VCaP (cell line): ENCODE results near the gene NKAPL.

ENCODE experiments used
- H3K27ac ChIP-seq: fragments of 450-650 bp; 2 replicates; pipeline ENCODE4 v1.5.1; 2017
- TF ChIP-seq, protein P1 (sequence below): fragments of 450-650 bp; conservative IDR thresholded peaks from 2 replicates; pipeline ENCODE4 v1.5.1; 2017; ENCODE audit warnings: mild to moderate bottlenecking, moderate library complexity

Gene NKAPL

DNA sequence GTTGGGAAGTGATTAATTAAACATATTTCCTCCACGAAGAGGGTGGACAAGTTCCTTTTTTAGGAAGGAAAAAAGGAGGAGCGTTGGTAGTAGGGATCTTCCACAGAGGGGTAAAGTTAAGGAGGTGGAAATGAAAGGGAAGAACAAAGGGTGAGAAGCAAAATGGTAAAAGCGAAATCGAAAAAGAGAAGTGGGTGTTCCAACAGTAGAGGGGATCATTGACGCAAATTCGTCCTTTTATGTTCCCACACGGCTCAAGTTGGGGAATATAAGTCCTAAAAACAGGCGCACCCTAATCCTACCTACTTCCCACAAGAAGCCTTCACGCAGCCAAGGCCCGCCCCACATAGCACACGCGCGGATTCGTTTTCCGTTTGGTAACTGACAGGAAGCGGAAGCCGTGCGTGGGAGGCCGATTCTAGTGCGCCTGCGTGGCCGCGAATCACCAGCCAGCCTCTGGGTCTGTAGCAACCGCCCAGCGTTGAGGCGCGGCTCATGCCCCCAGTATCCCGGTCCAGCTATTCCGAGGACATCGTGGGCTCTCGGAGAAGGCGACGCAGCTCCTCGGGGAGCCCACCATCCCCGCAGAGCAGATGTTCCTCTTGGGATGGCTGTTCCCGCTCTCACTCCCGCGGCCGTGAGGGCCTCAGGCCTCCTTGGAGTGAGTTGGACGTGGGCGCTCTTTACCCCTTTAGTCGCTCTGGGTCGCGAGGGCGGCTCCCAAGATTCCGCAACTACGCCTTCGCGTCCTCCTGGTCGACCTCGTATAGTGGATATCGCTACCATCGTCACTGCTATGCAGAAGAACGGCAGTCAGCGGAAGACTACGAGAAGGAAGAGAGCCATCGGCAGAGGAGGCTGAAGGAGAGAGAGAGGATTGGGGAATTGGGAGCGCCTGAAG is at the start of gene NKAPL:
Gene NKAPL (plus strand): TSS at position 421 of the 901 bp plus-strand sequence. CDS start 75 bp downstream, at position 496.
- no peak within 1 kb of the TSS for H3K27ac ChIP-seq
- TF ChIP-seq, protein P1, sequence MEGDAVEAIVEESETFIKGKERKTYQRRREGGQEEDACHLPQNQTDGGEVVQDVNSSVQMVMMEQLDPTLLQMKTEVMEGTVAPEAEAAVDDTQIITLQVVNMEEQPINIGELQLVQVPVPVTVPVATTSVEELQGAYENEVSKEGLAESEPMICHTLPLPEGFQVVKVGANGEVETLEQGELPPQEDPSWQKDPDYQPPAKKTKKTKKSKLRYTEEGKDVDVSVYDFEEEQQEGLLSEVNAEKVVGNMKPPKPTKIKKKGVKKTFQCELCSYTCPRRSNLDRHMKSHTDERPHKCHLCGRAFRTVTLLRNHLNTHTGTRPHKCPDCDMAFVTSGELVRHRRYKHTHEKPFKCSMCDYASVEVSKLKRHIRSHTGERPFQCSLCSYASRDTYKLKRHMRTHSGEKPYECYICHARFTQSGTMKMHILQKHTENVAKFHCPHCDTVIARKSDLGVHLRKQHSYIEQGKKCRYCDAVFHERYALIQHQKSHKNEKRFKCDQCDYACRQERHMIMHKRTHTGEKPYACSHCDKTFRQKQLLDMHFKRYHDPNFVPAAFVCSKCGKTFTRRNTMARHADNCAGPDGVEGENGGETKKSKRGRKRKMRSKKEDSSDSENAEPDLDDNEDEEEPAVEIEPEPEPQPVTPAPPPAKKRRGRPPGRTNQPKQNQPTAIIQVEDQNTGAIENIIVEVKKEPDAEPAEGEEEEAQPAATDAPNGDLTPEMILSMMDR: no peak

DNA sequence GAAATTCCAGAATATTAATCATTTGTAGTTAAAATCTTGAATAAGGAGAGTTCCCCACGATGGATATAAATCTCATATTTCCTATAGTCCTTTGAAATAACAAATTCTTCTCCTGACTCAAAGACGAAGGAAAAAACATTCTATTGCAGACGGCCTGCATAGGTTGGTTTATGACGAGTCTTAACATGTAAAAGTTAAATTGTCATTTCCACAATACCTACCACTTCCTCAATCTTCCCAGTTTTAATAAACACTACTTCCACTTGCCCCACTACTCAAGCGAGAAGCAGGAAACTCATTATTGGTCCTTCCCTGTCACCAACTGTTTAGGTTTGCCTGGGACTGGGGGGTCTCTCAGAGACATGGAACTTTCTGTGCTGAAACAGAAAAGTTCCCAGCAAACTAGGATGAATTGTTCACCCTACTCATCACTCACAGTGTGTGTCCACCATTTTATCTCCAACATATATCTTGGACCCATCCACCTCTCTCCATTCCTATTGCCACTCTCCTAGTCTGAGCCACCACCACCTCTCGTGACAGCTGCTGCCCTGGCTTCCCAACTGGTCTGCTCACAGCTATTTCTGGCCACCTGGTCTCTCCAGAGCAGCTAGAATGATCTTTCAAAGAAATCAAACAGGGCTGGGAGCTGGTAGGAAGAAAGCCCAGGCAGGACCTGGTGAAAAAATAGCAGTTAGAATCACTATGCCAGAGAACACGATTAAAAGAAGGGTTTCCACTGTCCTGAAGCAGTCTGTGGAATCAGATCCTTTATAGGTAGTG is 49.2 kb upstream of the NKAPL start:
- TF ChIP-seq, protein P1: no peak
- H3K27ac ChIP-seq: no peak overlapping the region

DNA sequence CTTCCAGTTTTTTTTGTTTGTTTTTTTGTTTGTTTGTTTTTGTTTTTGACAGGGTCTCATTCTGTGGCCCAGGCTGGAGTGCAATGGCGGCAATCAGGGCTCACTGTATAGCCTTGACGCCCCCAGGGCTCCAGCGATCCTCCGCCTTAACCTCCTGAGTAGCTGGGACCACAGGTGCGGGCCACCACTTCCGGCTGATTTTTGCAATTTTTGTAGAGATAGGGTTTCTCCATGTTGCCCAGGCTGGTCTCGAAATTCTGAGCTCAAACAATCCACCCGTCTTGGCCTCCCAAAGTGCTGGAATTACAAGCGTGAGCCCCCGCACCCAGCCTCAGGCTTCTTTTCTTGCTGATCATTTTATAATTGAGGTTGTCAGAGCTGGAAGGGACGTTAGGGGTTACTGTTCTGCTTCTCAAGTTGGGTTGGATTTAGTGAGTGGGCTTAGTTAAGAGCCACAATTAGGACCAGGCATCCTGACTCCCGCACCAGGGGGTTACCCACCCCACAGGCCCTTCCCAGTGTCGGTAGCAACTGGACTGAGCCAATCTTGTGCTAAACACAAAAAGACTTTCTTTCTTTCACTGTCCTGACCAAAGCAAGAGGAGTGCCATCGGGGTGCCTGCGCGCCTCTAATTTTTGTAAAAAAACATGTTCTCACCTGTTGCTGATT is 47.1 kb upstream of the NKAPL start:
- TF ChIP-seq, protein P1: no peak
- H3K27ac ChIP-seq: peak overlapping the region; percentile 58

DNA sequence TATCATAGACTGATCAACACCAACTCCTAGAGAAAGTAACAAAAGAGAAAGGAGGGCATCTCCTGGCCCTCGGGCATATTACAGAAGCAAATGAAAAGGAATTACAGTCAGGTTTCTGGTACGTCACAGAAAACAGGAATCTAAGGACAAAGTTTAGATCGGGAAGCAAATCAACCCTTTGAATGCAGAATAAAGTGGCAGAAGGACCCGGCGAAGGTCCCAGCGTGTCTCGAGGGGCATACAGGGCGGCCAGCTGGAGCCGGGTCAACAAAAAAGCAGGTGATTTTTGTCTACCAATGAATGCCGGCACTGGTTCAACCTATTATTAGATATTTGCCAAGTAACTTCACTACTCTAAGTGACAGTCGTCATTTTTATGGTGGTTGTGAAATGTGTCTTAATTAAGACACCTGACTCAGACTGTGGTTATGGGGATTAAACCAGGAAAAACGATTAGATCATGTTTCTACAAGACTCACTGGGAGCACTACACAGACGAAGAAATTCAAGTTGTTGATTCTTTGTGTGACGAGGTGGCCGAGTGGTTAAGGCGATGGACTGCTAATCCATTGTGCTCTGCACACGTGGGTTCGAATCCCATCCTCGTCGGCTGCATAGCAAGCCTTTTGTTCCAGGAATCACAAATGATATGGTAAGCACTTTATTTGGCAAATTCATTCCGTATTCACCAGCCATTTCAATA is 46.4 kb upstream of the NKAPL start:
- peak overlapping the region; percentile 58 for H3K27ac ChIP-seq

DNA sequence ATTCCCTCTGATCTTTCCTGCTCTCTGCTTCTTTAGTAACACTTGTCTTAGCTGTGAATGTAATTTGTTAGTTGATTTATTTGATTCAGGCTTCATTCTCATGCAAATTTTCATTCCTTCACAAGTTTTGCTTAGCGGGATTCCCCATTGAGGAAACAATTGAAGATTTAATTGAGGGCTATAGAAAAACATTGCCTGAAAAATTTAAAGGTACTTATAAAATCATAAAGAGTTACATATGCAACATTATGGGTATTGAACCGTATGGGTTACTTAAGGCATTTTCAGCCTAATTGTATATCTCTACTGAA is 45.9 kb upstream of the NKAPL start:
- TF ChIP-seq, protein P1: no peak
- H3K27ac ChIP-seq: peak overlapping the region; percentile 58

More for the DNA sequence above, 46.4 kb upstream of the NKAPL start:
- TF ChIP-seq, protein P1: peak; percentile 70

DNA sequence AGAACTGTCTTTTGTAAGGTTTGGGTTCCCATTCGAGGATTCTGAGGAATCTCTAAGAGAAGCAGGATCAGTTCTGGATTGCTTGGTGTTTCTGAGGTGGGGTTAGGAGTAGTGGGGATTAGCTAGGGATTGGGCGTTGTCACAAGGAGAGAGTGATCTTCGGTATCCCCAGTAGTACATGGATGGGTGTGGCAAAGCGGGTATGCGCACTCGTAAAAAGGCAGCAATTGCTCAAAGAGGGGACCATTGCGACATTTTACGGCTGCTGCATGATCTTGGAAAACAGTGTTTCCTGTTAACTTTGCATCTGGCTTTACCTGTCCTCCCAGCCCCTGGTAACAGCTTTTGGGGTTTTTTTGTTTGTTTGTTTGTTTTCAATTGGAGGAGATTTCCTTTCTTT is 43.7 kb upstream of the NKAPL start:
- H3K27ac ChIP-seq: no peak overlapping the region
- TF ChIP-seq, protein P1: no peak
